Occipital lobe (tissue), 2 donors: ENCODE results near the gene ENGASE. TPM values are rescaled to one million over a fixed set of nuclear protein-coding genes. Genes with fewer than 3 reads are reported as not detected.
A peak's percentile ranks its signal among the peaks of the same experiment; 100 is the strongest.
"Not testable (repeated sequence)": the region's sequence is repeated elsewhere in the genome, so short reads cannot be mapped to it uniquely, and the experiment has no call there.

ENCODE experiments used
- DNase-seq: peaks from one replicate; lab custom pipeline; 2025; lab: John Stamatoyannopoulos, UW
- total RNA-seq: library from RNA; depleted of rRNA; stranded (reverse); fragments of >200 nt; gene quantifications from one replicate; pipeline ENCODE4 v1.2.3, GENCODE V29; 2014

ENGASE gene, protein sequence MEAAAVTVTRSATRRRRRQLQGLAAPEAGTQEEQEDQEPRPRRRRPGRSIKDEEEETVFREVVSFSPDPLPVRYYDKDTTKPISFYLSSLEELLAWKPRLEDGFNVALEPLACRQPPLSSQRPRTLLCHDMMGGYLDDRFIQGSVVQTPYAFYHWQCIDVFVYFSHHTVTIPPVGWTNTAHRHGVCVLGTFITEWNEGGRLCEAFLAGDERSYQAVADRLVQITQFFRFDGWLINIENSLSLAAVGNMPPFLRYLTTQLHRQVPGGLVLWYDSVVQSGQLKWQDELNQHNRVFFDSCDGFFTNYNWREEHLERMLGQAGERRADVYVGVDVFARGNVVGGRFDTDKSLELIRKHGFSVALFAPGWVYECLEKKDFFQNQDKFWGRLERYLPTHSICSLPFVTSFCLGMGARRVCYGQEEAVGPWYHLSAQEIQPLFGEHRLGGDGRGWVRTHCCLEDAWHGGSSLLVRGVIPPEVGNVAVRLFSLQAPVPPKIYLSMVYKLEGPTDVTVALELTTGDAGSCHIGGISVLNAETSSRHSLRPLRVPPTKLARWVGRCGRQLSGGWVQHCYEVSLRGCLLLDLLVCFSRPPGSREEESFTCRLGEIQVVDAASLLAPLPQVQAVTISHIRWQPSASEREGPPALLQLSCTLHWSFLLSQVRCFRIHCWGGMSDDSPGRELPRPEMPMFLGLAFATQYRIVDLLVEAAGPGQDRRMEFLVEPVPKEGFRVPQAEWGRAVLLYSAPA
- 5.8 TPM for total RNA-seq

DNA sequence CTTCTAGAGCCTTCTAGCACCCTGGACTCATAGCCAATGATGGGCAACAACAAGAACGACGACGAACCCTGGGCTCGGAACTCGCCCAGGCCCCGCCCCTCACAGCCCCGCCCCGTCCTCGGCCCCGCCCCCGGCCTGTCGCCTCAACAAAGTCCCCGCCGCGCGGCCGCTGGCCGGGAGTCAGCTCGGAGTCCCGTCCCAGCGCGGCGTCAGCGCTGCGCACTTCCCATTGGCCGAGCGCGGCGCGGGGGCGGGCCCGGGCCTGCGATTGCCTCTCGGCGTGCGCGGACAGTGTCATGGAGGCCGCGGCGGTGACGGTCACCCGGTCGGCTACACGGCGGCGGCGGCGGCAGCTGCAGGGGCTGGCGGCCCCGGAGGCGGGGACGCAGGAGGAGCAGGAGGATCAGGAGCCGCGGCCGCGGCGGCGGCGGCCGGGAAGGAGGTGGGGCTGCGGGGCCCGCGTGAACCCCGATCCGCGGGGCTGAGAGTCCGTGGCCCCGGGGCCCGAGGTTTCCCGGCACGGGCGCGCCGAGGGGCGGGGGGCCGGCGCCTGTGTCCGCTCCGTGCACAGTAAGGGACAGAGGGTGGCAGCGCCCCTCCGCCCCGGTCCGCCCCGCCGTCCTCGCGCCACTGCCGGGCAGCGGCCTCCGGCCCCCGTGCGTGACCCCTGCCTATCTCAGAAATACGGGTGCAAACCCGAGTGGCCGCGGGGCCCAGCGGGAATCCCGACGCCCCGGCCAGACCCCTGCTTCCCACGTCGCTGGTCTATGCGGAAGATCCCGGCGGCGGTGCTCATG is at the start of gene ENGASE:
Gene ENGASE (plus strand): TSS at position 176 of the 797 bp plus-strand sequence. CDS start 121 bp downstream, at position 297.
- DNase-seq, result peak; percentile 93

DNA sequence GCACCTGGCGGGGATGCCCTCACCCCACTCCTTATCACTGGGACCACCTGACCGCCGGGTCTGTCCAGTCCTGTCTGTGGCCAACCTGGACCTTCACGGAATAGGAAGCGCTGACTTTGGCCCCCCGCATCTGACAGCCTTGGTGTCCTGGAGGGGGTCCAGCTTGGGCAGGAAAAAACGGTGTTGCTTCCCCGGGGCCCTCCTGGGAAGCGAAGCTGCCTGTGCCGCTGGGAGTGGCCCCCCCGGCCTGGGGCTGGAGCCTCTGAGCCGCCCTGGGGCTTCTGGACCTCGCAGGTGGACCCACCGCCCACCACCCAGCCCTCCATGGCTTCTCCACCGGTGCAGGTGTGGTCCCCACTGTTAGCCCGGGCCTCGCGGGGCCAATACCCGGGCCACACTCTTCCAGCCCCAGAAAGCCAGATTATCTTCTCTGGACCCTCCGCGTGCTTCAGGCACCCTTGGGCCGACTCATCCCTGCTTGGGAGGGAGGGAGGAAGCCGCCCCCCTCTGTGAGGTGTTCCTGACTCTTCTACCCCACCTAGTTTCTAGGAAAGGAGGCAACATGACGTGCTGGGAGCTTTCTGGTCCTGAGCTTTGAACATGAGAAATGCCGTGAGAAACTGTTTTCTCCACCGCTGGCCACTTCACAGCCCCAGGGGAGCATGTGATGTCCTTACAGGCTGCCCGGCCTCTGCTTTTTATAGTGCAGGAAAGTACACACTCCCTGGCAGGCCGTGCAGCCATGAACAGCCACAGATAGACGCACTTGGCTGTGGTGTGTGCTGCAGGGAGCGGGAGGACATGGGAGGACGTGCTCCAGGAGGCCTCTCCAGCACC is 49.5 kb upstream of the ENGASE start:
- DNase-seq, result no peak

DNA sequence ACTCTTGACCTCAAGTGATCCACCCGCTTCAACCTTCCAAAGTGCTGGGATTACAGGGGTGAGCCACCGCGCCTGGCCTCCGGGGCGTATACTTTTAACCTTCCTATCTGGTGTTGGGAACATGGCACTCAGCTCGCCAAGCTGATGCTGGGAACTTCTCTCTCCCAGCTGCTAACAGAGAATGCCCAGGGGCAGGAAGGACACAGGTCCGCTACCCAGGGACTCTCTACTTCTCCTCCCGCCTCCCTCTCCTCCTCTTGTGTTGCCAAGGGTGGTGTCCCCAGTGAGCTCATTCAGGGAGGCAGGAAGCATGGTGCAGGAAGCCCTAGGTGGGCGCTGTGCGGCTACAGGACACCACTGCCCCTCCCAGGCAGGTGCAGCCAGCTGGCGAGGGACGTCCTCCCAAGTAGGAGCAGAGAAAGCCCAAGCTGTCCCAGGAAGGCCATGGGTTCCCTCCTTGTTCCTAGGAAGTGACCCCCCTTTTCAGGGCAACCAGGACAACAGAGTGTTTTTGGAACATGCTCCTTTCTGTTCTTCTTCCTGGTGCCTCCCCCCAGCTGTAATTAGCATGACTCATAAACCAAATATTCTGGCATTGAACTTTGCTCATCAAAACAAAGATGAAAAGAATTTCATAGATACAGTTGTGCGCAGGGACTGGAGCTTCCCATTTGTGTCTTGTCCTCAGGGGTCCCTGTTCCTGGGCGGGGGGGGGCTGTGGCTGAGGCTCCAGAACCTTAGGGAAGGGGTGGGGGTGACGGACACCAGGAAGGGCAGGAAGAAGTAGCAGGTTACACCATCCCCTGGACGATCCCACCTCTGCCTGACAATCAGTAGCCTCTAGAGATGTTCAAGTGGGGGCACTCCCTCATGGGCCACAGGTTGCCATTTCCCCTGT is 48.0 kb upstream of the ENGASE start:
- no peak for DNase-seq

DNA sequence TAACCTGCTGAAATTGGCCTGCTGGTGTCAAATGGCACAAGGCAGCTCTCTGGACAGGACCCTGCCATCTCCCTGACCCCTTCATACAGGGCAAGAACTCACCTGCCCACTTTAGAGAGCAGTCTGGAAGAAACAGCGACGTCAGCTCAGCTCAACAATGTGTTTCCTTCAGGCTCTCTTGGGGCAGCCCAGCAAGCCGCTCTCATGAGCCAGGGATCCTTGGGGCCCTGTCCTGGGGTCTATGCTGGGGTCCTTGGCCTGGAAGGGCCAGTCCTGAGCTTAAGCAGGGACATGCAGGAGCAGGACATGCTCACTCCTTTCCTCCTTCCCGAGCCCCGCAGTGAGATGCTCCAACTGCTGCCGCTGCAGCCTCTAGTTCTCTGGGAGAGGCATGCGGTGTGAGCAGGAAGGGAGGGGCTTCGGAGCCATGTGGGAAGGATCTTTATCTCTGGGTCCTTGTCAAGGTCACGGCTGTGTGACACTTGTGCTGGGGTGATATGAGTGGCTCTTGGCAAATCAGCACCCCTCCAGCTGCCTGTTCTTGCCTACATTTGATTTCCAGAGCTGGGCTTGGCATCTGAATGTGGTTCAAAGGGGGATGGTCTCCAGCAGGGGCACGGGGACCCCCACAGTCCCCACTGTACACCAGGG is 47.2 kb upstream of the ENGASE start:
- no peak for DNase-seq

DNA sequence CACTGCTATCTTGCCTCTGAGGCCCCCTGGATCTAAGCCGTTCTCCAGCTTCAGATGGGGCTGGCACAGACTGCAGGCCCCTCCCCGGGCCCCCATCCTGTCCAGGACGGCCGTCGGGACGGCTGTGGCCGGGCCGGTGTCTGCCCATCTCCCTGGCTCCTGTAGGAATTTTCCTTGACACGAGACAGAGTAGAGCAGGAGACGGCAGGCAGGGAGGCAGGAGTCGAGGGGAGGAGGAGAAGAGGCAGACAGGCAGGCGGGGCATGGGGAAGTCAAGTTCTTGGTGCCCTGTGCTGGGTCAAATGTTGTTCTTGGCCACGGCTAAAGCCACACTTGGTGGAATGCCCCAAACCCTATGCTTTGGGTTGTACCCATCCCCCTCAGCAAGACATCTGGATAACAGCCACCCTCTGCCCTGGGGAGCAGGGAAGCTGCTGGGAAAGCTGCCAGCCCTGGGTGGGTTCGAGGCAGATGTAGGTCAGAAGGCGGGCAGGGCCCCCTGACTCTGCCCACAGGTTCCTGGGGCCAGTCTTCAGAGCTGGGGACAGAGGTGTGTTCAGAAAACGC is 46.6 kb upstream of the ENGASE start:
- no peak for DNase-seq

DNA sequence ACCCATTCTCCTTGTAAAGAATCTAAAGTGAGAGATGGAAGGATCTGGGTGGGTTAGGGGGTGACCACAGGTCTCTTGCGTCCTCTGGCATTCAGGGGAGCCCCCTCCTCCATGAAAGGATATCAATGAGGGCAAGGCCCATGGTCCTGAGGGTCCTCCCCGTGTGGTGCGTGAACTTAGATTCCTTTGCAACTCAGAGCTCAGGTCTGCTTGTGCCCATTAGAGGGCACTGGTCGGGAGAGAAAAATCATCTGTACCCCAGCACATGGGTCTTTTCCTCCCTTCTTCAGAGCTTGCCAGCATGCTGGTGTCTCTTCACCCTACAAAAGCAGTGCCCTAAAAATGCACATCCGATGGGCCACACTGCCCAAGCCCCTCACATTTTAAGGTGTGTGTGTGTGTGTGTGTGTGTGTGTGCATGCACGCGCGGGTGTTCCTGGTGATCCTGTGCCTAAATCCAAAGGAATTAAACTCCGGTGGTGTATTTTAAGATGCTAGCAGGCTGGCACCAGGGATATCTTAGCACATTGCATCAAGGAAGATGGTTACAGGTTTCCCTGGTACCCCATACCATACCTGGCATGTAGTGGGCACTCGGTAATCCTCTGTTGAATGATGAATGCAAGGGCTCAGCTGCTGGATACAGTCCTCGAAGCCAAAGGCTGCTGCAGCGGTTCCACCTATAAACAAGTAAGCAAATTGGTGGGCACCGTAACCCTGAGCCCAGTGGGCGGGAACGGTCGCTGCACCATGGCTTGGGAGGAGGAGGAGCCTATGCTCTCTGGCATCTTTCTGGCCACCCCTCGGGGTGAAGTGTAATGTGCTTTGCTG is 45.9 kb upstream of the ENGASE start:
- no peak for DNase-seq

DNA sequence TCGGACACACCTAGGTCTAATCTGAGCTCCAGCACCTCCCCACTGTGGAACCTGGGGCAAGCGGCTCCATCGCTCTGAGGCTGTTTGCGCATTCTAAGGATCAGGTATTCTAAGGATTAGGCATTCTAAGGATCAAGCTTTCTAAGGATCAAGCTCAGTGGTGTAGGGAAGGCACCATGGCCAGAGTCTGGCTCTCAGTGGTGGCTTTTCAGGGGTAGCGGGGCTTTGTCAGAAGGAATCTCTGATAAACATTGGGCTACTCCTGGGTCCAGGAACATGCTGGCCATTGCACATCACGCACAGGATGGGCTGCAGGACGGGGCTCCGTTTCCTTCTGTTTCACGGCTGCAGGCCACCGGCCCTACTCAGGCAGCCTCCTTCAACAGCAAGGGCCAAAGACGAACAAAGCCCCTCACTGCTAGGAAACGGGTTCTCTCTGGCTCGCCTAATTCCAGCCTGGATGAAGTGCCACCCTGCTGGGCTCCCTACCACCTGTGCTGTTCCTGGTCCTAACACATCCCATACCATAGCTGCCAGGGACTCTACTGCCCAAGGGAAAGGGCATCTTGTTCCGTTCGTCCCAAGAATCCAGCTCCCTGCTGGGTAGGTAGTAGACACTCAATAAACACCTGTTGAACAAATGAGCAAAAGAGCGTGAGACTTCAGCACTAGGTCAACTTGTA is 45.2 kb upstream of the ENGASE start:
- no peak for DNase-seq

DNA sequence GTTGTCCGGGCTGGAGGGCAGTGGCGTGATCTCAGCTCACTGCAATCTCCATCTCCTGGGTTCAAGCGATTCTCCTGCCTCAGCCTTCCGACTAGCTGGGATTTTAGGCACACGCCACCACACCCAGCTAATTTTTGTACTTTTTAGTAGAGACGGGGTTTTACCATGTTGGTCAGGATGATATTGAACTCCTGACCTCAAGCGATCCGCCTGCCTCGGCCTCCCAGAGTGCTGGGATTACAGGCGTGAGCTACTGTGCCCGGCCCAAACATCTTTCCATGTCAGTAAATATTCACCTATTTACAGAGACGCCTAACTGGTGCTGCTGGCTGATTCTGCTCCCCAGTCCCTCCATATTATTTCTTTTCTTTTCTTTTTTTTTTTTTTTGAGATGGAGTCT is 44.0 kb upstream of the ENGASE start:
- not testable (repeated sequence) for DNase-seq

DNA sequence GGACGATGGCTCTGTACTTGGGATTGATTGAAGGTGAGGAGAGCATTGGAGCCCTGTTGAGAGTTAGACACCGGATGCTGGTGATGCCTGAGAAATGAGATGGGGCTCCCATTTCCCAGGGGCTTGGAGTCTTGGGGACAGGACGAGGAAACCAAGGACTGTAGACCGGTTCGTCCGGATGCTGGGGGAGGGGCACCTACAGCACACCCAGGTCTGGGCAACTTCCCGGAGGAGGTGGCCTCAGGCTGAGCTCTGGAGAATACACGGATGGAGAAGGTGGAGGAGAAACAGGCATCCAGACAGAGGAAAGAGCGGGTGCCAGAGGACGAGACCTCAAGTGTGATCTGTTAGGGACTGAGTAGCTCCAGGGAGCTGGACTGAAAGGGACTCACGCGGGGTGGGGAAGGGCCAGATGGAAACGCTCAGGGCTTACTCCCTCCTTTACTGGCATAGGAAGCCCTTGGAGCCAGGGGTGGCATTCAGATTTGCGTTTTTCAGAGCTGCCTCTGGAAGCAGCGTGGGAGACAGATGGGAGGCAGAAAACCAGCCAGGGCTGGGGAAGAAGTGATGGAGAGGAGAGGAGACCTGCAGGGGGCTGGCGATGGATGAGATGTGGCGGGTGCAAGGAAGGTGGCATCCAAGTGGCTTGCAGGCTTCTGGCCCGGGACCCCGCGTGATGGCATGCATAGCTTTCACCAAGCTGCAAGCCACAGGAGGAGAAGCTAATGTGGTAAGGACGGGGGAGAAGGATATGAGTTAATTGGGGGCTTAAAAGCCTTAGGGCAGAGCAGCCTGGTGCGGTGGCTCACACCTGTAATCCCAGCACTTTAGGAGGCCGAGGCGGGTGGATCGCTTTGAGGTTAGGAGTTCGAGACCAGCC is 42.4 kb upstream of the ENGASE start:
- DNase-seq, result no peak

DNA sequence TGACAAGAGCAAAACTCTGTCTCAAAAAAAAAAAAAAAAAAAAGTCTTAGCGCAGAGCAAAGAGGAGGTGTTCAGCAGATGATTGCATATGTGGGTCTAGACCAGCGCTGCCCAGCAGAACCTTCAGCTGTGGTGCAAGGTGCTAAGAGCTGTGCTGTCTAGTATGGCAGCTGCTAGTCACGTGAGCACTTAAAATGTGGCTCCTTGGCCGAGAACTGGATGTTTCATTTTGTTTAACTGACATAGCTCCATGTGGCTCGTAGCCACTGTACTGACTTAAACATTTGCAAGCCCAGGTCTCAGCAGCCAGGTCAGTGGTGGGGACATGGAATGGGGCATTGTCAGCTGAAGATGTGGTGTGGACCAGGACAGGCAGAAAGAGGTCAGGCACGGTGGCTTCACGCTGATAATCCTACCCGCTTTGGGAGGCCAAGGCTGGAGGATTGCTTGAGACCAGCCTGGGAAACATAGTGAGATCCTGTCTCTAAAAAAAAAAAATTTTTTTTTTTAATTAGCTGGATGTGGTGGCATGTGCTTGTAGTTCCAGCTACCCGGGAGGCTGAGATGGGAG is 41.5 kb upstream of the ENGASE start:
- DNase-seq, result no peak

DNA sequence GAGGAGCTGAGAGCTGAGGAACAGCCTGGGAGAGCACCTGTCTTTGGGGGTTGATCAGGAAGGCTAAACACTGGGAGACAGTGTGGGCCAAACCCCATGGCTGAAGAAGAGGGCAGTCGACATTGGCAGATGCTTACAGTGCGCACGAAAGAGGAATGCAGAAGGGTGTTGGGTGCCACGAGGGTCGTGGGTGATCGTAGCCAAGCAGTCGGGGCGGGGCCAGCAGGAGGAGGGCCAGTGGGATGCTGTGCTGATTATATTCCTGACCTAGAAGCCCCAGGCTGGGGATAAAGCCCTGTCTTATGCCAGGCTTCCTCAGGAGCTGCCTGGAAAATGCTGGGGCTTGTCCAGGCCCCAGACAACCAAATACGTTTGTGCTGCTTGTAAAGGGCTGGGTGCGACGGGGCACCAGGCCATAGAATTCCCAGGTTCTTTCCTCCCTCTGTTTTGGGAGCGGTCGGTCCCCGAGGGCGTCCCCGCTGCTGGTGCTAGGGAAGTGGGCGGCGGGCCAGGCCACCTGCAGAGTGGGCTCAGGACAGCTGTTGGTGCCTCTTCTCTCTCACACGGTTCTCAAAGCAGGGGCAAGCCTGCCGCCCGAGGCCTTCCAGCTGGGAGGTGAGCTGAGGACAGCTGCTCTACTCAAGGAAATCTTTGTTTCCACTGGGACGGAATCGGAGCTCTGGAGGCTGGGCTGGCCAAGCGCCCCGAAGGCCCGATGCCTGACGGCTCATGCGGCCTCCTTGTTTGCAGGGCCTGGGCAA is 40.7 kb upstream of the ENGASE start:
- DNase-seq, result peak; percentile 41

DNA sequence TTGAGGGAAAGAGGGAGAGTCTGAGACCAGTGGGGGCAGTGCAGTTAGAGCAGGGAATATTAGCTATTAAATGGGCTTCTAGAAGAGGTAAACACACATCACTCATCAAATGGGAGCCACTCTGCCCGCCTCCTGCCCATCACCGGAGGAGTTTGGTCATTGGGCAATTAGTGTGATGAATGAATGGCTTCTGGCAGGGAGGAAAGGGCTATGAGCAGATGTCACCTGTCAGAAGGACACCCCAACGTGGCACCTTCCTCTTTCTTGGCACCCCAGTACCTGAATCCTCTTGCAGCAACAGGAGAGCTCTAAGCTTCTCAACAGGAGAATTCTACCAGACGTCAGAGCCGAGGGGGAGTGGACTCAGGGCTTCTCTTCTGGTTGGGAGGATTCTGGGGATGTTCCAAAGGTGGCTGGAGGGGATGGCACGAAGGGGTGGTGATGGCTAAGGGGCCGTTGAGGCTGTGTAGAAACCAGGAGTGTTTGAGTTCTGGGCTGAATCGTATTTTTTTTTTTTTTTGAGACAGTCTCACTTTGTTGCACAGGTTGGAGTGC is 39.6 kb upstream of the ENGASE start:
- DNase-seq, result no peak

DNA sequence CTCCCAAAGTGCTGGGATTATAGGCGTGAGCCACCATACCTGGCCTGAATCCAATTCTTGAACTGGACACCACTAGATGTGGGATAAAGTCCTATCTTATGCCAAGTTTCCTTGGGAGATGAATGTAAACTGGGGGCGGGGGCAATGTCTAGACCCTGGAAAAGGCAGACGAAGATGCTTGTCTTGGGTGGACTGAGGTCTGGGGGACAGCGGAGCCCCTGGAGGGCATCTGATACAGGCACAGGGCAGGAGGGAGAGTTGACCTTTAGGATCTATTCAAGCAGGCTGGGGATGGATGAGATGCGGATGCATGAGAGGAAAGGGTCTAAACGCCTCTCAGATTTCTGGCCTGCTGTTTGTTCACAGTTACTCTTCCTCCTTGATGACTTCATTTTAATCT is 38.9 kb upstream of the ENGASE start:
- DNase-seq, result no peak

DNA sequence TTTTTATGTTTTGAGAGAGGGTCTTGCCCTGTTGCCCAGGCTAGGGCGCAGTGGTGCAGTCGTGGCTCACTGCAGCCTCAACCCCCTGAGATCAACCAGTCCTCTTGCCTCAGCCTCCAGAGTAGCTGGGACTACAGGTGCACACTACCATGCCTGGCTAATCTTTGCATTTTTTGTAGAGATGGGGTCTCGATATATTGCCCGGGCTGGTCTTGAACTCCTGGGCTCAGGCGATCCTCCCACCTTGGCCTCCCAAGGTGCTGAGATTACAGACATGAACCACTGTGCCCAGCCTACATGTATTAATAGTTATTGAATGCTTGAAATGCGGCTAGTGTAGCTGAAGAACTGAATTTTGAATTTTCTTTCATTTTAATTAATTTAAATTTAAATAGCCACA is 38.4 kb upstream of the ENGASE start:
- DNase-seq, result no peak

DNA sequence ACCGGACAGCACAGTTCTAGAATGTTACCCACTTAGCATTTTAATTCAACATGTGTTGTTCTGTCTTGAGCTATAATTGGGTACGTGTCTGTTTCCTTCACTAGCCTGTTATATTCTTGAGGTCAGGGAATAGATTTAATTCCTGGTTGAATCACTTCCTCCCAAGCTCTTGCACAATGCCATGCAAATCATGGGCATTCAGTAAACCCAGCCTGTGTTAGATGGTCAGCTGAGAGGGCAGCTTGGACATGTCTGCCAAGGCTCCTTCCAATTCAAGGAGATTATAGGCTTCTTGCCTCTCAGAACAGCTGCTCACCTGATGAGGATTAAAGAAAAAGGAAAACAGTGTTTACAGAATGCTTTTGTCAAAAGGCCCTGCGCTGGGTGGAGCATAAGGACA is 38.0 kb upstream of the ENGASE start:
- no peak for DNase-seq
